GM18498 (cell line): ENCODE results near the gene TCIRG1.
"Not testable (repeated sequence)": the region's sequence is repeated elsewhere in the genome, so short reads cannot be mapped to it uniquely, and the experiment has no call there.

ENCODE experiments used
- ATAC-seq: cut with Tn5 transposase; IDR thresholded peaks from one replicate; pipeline ENCODE4 v1.9.1; 2021; ENCODE audit warnings: mild to moderate bottlenecking, moderate library complexity; ENCODE audit not compliant: unreplicated experiment

TCIRG1 gene

GRCh38 chr11:68077617-68078582, 39.1 kb downstream of the TCIRG1 start:
- ATAC-seq = peak; percentile 61

- no peak for ATAC-seq
Observed at GRCh38 chr11:68080860-68081259, 42.0 kb downstream of the TCIRG1 start.

GRCh38 chr11:68081691-68082090, 42.9 kb downstream of the TCIRG1 start:
- ATAC-seq = no peak

- no peak for ATAC-seq
Observed at GRCh38 chr11:68082481-68082880, 43.7 kb downstream of the TCIRG1 start.

- ATAC-seq = no peak
Observed at GRCh38 chr11:68083517-68083916, 44.7 kb downstream of the TCIRG1 start.

GRCh38 chr11:68089679-68090078, 50.9 kb downstream of the TCIRG1 start:
- no peak for ATAC-seq

GRCh38 chr11:68090287-68090686, 51.5 kb downstream of the TCIRG1 start:
- no peak for ATAC-seq

- ATAC-seq = no peak
Observed at GRCh38 chr11:68090706-68091105, 51.9 kb downstream of the TCIRG1 start.

GRCh38 chr11:68092411-68092810, 53.6 kb downstream of the TCIRG1 start:
- no peak for ATAC-seq

- ATAC-seq = not testable (repeated sequence)
Observed at GRCh38 chr11:68092946-68093345, 54.1 kb downstream of the TCIRG1 start.

- no peak for ATAC-seq
Observed at GRCh38 chr11:68093565-68093964, 54.7 kb downstream of the TCIRG1 start.

- ATAC-seq = no peak
Observed at GRCh38 chr11:68096962-68097361, 58.1 kb downstream of the TCIRG1 start.

GRCh38 chr11:68099057-68099456, 60.2 kb downstream of the TCIRG1 start:
- ATAC-seq = no peak

GRCh38 chr11:68099474-68100405, 60.9 kb downstream of the TCIRG1 start:
- ATAC-seq = no peak
